DND-41 (cell line): ENCODE data around the gene WNK2.

Experiments
- CTCF ChIP-seq: IDR thresholded peaks from 2 replicates; pipeline ENCODE4 v1.5.1; 2012; ENCODE audit warnings: borderline replicate concordance, low read length, moderate library complexity, mild to moderate bottlenecking; ENCODE audit not compliant: poor library complexity, severe bottlenecking; ENCODE audit errors: extremely low read depth
- EZH2 ChIP-seq: IDR thresholded peaks from 3 replicates; pipeline ENCODE4 v1.6.1; 2012; ENCODE audit warnings: borderline replicate concordance, low read depth, mild to moderate bottlenecking, moderate library complexity, low read length, inconsistent platforms; ENCODE audit not compliant: severe bottlenecking

- TF ChIP-seq CTCF, result peak; percentile 89
- no peak for TF ChIP-seq EZH2
Measured at GRCh38 chr9:93159601-93160471, 24.1 kb upstream of the WNK2 start.
